H1 (cell line): ENCODE measurements around the gene SSPN. TPM values are rescaled to one million over a fixed set of nuclear protein-coding genes. Genes with fewer than 3 reads are reported as not detected.

Experiments
- CTCF ChIA-PET: fragments of 300-600 bp; sonication (Branson Sonifier 250); formaldehyde crosslinking; loops from one replicate; lab custom pipeline; 2021; ENCODE audit not compliant: partially characterized antibody; lab: Charles Lee
- POLR2A ChIA-PET: fragments of 300-600 bp; sonication (Branson Sonifier 250); formaldehyde crosslinking; loops from one replicate; lab custom pipeline; 2021; ENCODE audit warnings: inconsistent platforms; ENCODE audit not compliant: partially characterized antibody; lab: Charles Lee
- DNase-seq, 2 experiments: peaks; one replicate each; pipeline versions ENCODE4 v3.0.0 to v3.0.0-alpha.2; 2010 to 2022; ENCODE audit warnings: low spot score in 2 of 2, low read depth in 1 of 2, mixed read lengths in 1 of 2
- FAIRE-seq: peaks from 2 replicates; lab custom pipeline; 2011; peaks lifted over from hg19 to GRCh38; lab: Jason Lieb, UNC
- H2AFZ ChIP-seq: 2 replicates; pipeline ENCODE4 v1.8.1; 2012; ENCODE audit warnings: low read length, inconsistent platforms
- H2AK5ac ChIP-seq: 2 replicates; pipeline ENCODE4 v1.6.1; 2013; ENCODE audit warnings: low read depth, low read length
- H2BK120ac ChIP-seq: replicated peaks from 2 replicates; pipeline ENCODE3; 2013; ENCODE audit warnings: low read depth, low read length, inconsistent platforms
- H2BK12ac ChIP-seq: 2 replicates; pipeline ENCODE4 v1.6.1; 2013; ENCODE audit warnings: low read depth, low read length
- H2BK15ac ChIP-seq: 2 replicates; pipeline ENCODE4 v1.6.1; 2013; ENCODE audit warnings: low read length
- H2BK20ac ChIP-seq: 2 replicates; pipeline ENCODE4 v1.6.1; 2013; ENCODE audit warnings: low read length
- H2BK5ac ChIP-seq: 2 replicates; pipeline ENCODE4 v1.6.1; 2013; ENCODE audit warnings: low read depth, low read length
- H3K14ac ChIP-seq: 2 replicates; pipeline ENCODE4 v1.6.1; 2013; ENCODE audit warnings: inconsistent platforms; ENCODE audit not compliant: insufficient read length
- H3K18ac ChIP-seq: 2 replicates; pipeline ENCODE4 v1.6.1; 2013; ENCODE audit warnings: low read length; ENCODE audit errors: extremely low read depth
- H3K23ac ChIP-seq: 2 replicates; pipeline ENCODE4 v1.6.1; 2013; ENCODE audit warnings: inconsistent platforms; ENCODE audit not compliant: insufficient read length
- H3K23me2 ChIP-seq: 2 replicates; pipeline ENCODE4 v1.6.1; 2013; ENCODE audit warnings: low read depth, low read length
- H3K27ac ChIP-seq: 2 replicates; pipeline ENCODE4 v1.6.1; 2011; ENCODE audit warnings: low read depth, low read length, inconsistent platforms
- H3K27me3 ChIP-seq, 4 experiments: replicated peaks in 1 of 4; 1 replicate in 1 of 4; 2 replicates in 3 of 4; pipeline versions ENCODE4 v1.6.1 to v1.8.1; 2011 to 2013; ENCODE audit warnings: low read length in 3 of 4, mild to moderate bottlenecking in 3 of 4, inconsistent platforms in 2 of 4, mixed read lengths in 2 of 4, moderate library complexity in 1 of 4; ENCODE audit not compliant: control insufficient read depth in 3 of 4, insufficient read depth in 3 of 4; ENCODE audit errors: extremely low read depth in 1 of 4
- H3K36me3 ChIP-seq, 4 experiments: 2 replicates each; pipeline versions ENCODE4 v1.6.1 to v1.8.1; 2011 to 2013; ENCODE audit warnings: mild to moderate bottlenecking in 4 of 4, low read length in 3 of 4, moderate library complexity in 2 of 4, control low read depth in 1 of 4, inconsistent platforms in 1 of 4; ENCODE audit not compliant: insufficient read depth in 4 of 4, control insufficient read depth in 2 of 4
- H3K4ac ChIP-seq: replicated peaks from 2 replicates; pipeline ENCODE3; 2013; ENCODE audit warnings: low read length, low read depth, mixed read lengths, inconsistent platforms; ENCODE audit not compliant: insufficient read length
- H3K4me1 ChIP-seq, 4 experiments: replicated peaks in 1 of 4; 1 replicate in 1 of 4; 2 replicates in 3 of 4; pipeline versions ENCODE4 v1.6.1 to v1.8.1; 2011 to 2013; ENCODE audit warnings: low read length in 3 of 4, inconsistent platforms in 2 of 4, mixed read lengths in 1 of 4; ENCODE audit not compliant: insufficient read depth in 4 of 4, control insufficient read depth in 3 of 4
- H3K4me2 ChIP-seq, 2 experiments: 2 replicates each; pipeline versions ENCODE4 v1.6.1 to v1.8.1; 2011 to 2013; ENCODE audit warnings: low read depth in 2 of 2, low read length in 2 of 2, control low read depth in 1 of 2, inconsistent platforms in 1 of 2, mild to moderate bottlenecking in 1 of 2; ENCODE audit not compliant: insufficient read depth in 1 of 2
- H3K4me3 ChIP-seq, 4 experiments: fragments of 200-600, 300-600 bp in 1 of 4; sonication (generic), shearing (Covaris generic), sonication (Bioruptor Twin) in 1 of 4; 2 replicates each; pipeline versions ENCODE4 v1.5.1 to v1.8.1; 2011 to 2016; ENCODE audit warnings: low read length in 4 of 4, low read depth in 3 of 4, control low read depth in 2 of 4, inconsistent platforms in 2 of 4, mild to moderate bottlenecking in 2 of 4, mixed read lengths in 1 of 4, moderate library complexity in 1 of 4; ENCODE audit not compliant: insufficient read depth in 2 of 4; ENCODE audit errors: extremely low read depth in 1 of 4
- H3K56ac ChIP-seq: replicated peaks from 2 replicates; pipeline ENCODE3; 2013; ENCODE audit warnings: low read depth, mild to moderate bottlenecking, mixed read lengths, low read length, inconsistent platforms; ENCODE audit not compliant: insufficient read length
- H3K79me1 ChIP-seq: 2 replicates; pipeline ENCODE4 v1.6.1; 2013; ENCODE audit warnings: low read depth, low read length, control low read depth
- H3K79me2 ChIP-seq, 2 experiments: 2 replicates each; pipeline versions ENCODE4 v1.6.1 to v1.8.1; 2012 to 2013; ENCODE audit warnings: low read length in 2 of 2, mild to moderate bottlenecking in 2 of 2, inconsistent platforms in 1 of 2; ENCODE audit not compliant: insufficient read depth in 2 of 2, control insufficient read depth in 1 of 2
- H3K9ac ChIP-seq, 4 experiments: replicated peaks in 1 of 4; 1 replicate in 1 of 4; 2 replicates in 3 of 4; pipeline versions ENCODE4 v1.6.1 to v1.8.1; 2011 to 2013; ENCODE audit warnings: low read depth in 3 of 4, low read length in 3 of 4, control low read depth in 2 of 4, mild to moderate bottlenecking in 2 of 4, moderate library complexity in 2 of 4, inconsistent platforms in 1 of 4; ENCODE audit errors: extremely low read depth in 1 of 4
- H3K9me3 ChIP-seq, 2 experiments: 2 replicates each; pipeline versions ENCODE4 v1.6.1 to v1.8.1; 2012 to 2013; ENCODE audit warnings: mild to moderate bottlenecking in 2 of 2, moderate library complexity in 2 of 2, control low read depth in 1 of 2, inconsistent platforms in 1 of 2, low read depth in 1 of 2, low read length in 1 of 2, mixed read lengths in 1 of 2; ENCODE audit not compliant: insufficient read depth in 2 of 2
- H4K20me1 ChIP-seq, 2 experiments: replicated peaks in 1 of 2; 2 replicates each; pipeline versions ENCODE3 to v1.8.1; 2011 to 2013; ENCODE audit warnings: inconsistent platforms in 2 of 2, low read length in 2 of 2, mild to moderate bottlenecking in 1 of 2; ENCODE audit not compliant: insufficient read depth in 2 of 2, control insufficient read depth in 1 of 2
- H4K5ac ChIP-seq: 2 replicates; pipeline ENCODE4 v1.6.1; 2013; ENCODE audit warnings: low read length, low read depth, mixed read lengths, inconsistent platforms; ENCODE audit not compliant: insufficient read length
- H4K8ac ChIP-seq: 2 replicates; pipeline ENCODE4 v1.8.0; 2013; ENCODE audit warnings: mild to moderate bottlenecking, moderate library complexity, low read length, inconsistent platforms; ENCODE audit not compliant: insufficient read depth; ENCODE audit errors: extremely low read depth
- H4K91ac ChIP-seq: replicated peaks from 2 replicates; pipeline ENCODE3; 2013; ENCODE audit warnings: low read length, mixed read lengths, inconsistent platforms; ENCODE audit not compliant: insufficient read length
- WGBS, 2 experiments: shearing (Covaris generic) in 1 of 2; methylation state at CpG; one replicate each; pipeline versions ENCODE4 v1.1.6 to v1.1.7; 2013 to 2015; ENCODE audit warnings: low lambda C conversion rate in 2 of 2, mixed read lengths in 2 of 2, inconsistent platforms in 1 of 2, low coverage in 1 of 2, missing lambda C conversion rate in 1 of 2; ENCODE audit not compliant: insufficient replicate concordance in 2 of 2, insufficient coverage in 1 of 2, insufficient read length in 1 of 2; ENCODE audit errors: extremely low coverage in 1 of 2, missing lambda C conversion rate in 1 of 2; 5-methylcytosine and 5-hydroxymethylcytosine counted together
- polyA plus RNA-seq, 7 experiments: library from polyadenylated mRNA; depleted of rRNA in 3 of 7; stranded (reverse) in 5 of 7; unstranded in 2 of 7; fragments of >200 nt in 5 of 7; fragments of 200-250 nt in 2 of 7; gene quantifications; 1 replicate in 5 of 7; 2 replicates in 1 of 7; 4 replicates in 1 of 7; pipeline versions ENCODE4 v1.2.1 to v1.2.3, GENCODE V29; 2011 to 2013; ENCODE audit warnings: missing spikeins in 2 of 7, mixed read lengths in 2 of 7
- total RNA-seq: library from RNA; stranded (reverse); fragmentation: NEBNext Ultra II Directional; extraction: Animal tissue kit (Norgen Biotek cat#: 25700); gene quantifications from 2 replicates; pipeline ENCODE4 v1.2.1, GENCODE V29; 2021

SSPN gene
- total and polyA plus RNA-seq, 2 of the 8 experiments (the other 6 are each of a cell fraction or from before 2014, with no cell fraction given): 0.86 to 1.8 TPM

DNA sequence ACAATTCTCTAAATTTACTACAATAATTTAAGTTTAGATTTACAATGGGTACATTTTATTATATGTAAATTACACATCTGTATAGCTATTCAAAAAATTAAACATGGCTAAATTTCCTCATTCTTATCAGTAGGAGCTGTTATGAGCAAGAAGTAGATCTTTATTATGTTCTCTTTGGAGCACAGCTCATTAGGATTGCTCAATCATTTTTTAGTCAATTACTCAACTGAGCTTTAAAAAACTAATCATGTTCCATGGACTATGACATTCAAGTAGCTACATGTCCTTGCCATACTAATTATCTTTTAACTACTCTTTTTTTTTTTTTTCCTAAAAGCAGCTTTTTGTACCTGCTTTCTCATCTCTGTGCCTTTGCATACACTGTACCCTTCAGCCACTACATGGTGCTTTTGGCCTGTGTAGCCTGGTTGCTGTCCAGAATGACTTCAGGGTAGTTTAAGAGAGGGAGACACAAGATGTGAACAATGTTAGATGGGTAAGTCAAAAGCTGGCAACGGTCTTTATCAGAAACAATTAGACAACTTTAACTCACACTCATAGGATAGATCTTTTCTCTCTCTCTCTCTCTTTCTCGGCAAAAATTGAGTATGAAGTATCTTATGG is 69.0 kb downstream of the SSPN start:
- Histone ChIP-seq H3K14ac (no peak overlapping the region), H3K79me1 (no peaks in the 10 kb centered on the region), H3K23ac (no peak overlapping the region), H3K4me1 (no peaks in the 10 kb centered on the region), H4K5ac (no peak overlapping the region), H2BK120ac (no peak overlapping the region), H2BK12ac (no peak overlapping the region), H3K9ac (no peak overlapping the region), H2AK5ac (no peak overlapping the region), H2AFZ (no peak overlapping the region), H3K18ac (no peak overlapping the region), H3K36me3 (no peaks in the 10 kb centered on the region), H2BK15ac (no peak overlapping the region), H3K23me2 (no peaks in the 10 kb centered on the region), H4K20me1 (no peaks in the 10 kb centered on the region), H3K56ac (no peak overlapping the region), H3K4me3 (no peak overlapping the region), H2BK20ac (no peak overlapping the region), H2BK5ac (no peak overlapping the region), H3K27me3 (no peaks in the 10 kb centered on the region), H4K91ac (no peak overlapping the region), H3K9me3 (no peaks in the 10 kb centered on the region), H3K4ac (no peak overlapping the region), H3K4me2 (no peak overlapping the region), H3K27ac (no peak overlapping the region), H4K8ac (no peak overlapping the region), H3K79me2 (no peaks in the 10 kb centered on the region)
- WGBS, 2 experiments: 100% methylated on average over 2 of the region's 2 CpGs; no CpG with 5 or more reads in 1 of the 2 experiments
- CTCF ChIA-PET: interaction anchor here (0.6 to 1.8 kb wide), 4 partner anchors 23 to 378 kb away, joined by 3 to 4 read pairs (median 4); no protein-coding TSS in a partner anchor
- DNase-seq (no peak), FAIRE-seq (no peak)
- POLR2A ChIA-PET: interaction anchor here (0.6 kb wide), 1 partner anchor 25 kb away, joined by 3 read pairs; no protein-coding TSS in a partner anchor
